GM21576 (cell line): ENCODE results near the gene STX5.
"Not testable (repeated sequence)": the region's sequence is repeated elsewhere in the genome, so short reads cannot be mapped to it uniquely, and the experiment has no call there.

ENCODE experiments used
- ATAC-seq: cut with Tn5 transposase; IDR thresholded peaks from one replicate; pipeline ENCODE4 v1.9.1; 2021; ENCODE audit warnings: mild to moderate bottlenecking, moderate library complexity; ENCODE audit not compliant: unreplicated experiment

The STX5 gene

GRCh38 chr11:62831520-62832335 lies at the start of gene STX5:
TSS of gene STX5 (minus strand) at chr11:62832051. CDS start at chr11:62831243, 808 bp downstream.
- ATAC-seq, result peak; percentile 79

GRCh38 chr11:62880803-62881578 lies 49.1 kb upstream of the STX5 start, which contains the start of gene SLC3A2:
TSS of gene SLC3A2 (plus strand) at chr11:62880896. CDS start at chr11:62881024, 128 bp downstream.
- ATAC-seq, result peak; percentile 70

- ATAC-seq, result peak; percentile 13
Measured at GRCh38 chr11:62880231-62880802, 48.5 kb upstream of the STX5 start.

GRCh38 chr11:62879235-62879978 lies 47.6 kb upstream of the STX5 start:
- no peak for ATAC-seq

GRCh38 chr11:62876712-62877111 lies 44.9 kb upstream of the STX5 start:
- no peak for ATAC-seq

- no peak for ATAC-seq
Measured at GRCh38 chr11:62875698-62876478, 44.0 kb upstream of the STX5 start.

GRCh38 chr11:62874851-62875250 lies 43.0 kb upstream of the STX5 start:
- ATAC-seq, result no peak

GRCh38 chr11:62865635-62866034 lies 33.8 kb upstream of the STX5 start:
- ATAC-seq, result no peak

- ATAC-seq, result no peak
Measured at GRCh38 chr11:62863687-62864335, 32.0 kb upstream of the STX5 start.

- ATAC-seq, result not testable (repeated sequence)
Measured at GRCh38 chr11:62861564-62862192, 29.8 kb upstream of the STX5 start.

- ATAC-seq, result no peak
Measured at GRCh38 chr11:62860835-62861563, 29.1 kb upstream of the STX5 start.

- ATAC-seq, result not testable (repeated sequence)
Measured at GRCh38 chr11:62859281-62859703, 27.4 kb upstream of the STX5 start.

- no peak for ATAC-seq
Measured at GRCh38 chr11:62858201-62858600, 26.4 kb upstream of the STX5 start.

- no peak for ATAC-seq
Measured at GRCh38 chr11:62857541-62857982, 25.7 kb upstream of the STX5 start.

- no peak for ATAC-seq
Measured at GRCh38 chr11:62856333-62856895, 24.6 kb upstream of the STX5 start.

GRCh38 chr11:62855571-62856332 lies 23.9 kb upstream of the STX5 start:
- ATAC-seq, result peak; percentile 82
